ENCODE results near the gene ABCB9.

The ABCB9 gene

GRCh38 chr12:123005081-123005626 lies 38.9 kb upstream of the ABCB9 start:
- no peak for DNase-seq (ENCODE audit: low read depth)
- TF ChIP-seq CTCF (IDR thresholded peaks at IDR 0.05; ENCODE audit: control insufficient read depth, extremely low read depth, insufficient read depth), result no peak
- no peak overlapping the region for H3K4me3 ChIP-seq (ENCODE audit: low read depth, low read length)

GRCh38 chr12:123004287-123004686 lies 38.0 kb upstream of the ABCB9 start:
- TF ChIP-seq CTCF (IDR thresholded peaks at IDR 0.05; ENCODE audit: control insufficient read depth, extremely low read depth, insufficient read depth), result no peak
- no peak for DNase-seq (ENCODE audit: low read depth)
- H3K4me3 ChIP-seq (ENCODE audit: low read depth, low read length), result no peak overlapping the region

GRCh38 chr12:123003257-123003656 lies 37.0 kb upstream of the ABCB9 start:
- DNase-seq (ENCODE audit: low read depth), result no peak
- no peak for TF ChIP-seq CTCF (IDR thresholded peaks at IDR 0.05; ENCODE audit: control insufficient read depth, extremely low read depth, insufficient read depth)
- no peak overlapping the region for H3K4me3 ChIP-seq (ENCODE audit: low read depth, low read length)

- no peak for TF ChIP-seq CTCF (IDR thresholded peaks at IDR 0.05; ENCODE audit: control insufficient read depth, extremely low read depth, insufficient read depth)
- H3K4me3 ChIP-seq (ENCODE audit: low read depth, low read length), result no peak overlapping the region
Observed at GRCh38 chr12:123001464-123001863, 35.2 kb upstream of the ABCB9 start.

GRCh38 chr12:123000578-123000977 lies 34.3 kb upstream of the ABCB9 start:
- TF ChIP-seq CTCF (IDR thresholded peaks at IDR 0.05; ENCODE audit: control insufficient read depth, extremely low read depth, insufficient read depth), result no peak
- DNase-seq (ENCODE audit: low read depth), result no peak
- H3K4me3 ChIP-seq (ENCODE audit: low read depth, low read length), result no peak overlapping the region

More at GRCh38 chr12:123001464-123001863, 35.2 kb upstream of the ABCB9 start:
- DNase-seq (ENCODE audit: low read depth), result no peak

- DNase-seq (ENCODE audit: low read depth), result no peak
- no peak overlapping the region for H3K4me3 ChIP-seq (ENCODE audit: low read depth, low read length)
- no peak for TF ChIP-seq CTCF (IDR thresholded peaks at IDR 0.05; ENCODE audit: control insufficient read depth, extremely low read depth, insufficient read depth)
Observed at GRCh38 chr12:122999986-123000420, 33.7 kb upstream of the ABCB9 start.
